Adipose tissue (tissue), 3 donors: ENCODE results near the gene CD82. TPM values are rescaled to one million over a fixed set of nuclear protein-coding genes. Genes with fewer than 3 reads are reported as not detected.

Experiments used
- H3K27ac ChIP-seq: one replicate; pipeline ENCODE4 v1.5.1; 2013; ENCODE audit warnings: low read depth, low read length
- WGBS, 3 donors: extraction: QIAGEN DNeasy Blood & Tissue Kit; methylation state at CpG; one replicate each; pipeline ENCODE4 v1.1.7; 2013; 5-methylcytosine and 5-hydroxymethylcytosine counted together
- polyA plus RNA-seq, 3 donors: library from polyadenylated mRNA; stranded (reverse); fragments of 200-250 nt; gene quantifications; one replicate each; pipeline ENCODE4 v1.2.3, GENCODE V29; 2013
- donor health status: healthy with polysubstance abuse.
- donor health status: Bipolar disorder and iron deficiency.
- donor health status: healthy.

Gene CD82
- polyA plus RNA-seq, 3 donors, result 17.4 to 31.7 (median 30.1) TPM

DNA sequence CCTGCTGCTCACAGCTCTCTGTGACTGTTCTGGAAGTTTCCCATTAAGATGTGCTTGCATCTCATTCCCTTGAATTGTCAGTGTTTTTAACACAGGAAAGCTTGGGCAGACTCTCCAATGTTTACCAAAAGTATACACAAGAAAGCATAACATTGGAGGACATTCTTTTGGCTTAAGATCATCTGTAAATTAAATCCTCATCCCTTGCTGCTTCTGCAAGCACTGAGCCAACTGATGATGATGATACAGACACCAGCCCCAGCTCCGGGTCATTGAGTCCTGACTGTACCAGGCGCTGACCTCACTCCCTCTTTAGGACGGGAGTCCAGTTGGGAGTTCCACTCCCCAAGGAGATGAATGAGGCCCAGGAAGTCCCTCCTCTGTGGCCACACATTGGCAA, 23.8 kb downstream of the CD82 start:
- H3K27ac ChIP-seq, result no peak overlapping the region
- 67 to 96% (median 70%) methylated on average over 3 of the region's 3 CpGs for WGBS, 3 donors

DNA sequence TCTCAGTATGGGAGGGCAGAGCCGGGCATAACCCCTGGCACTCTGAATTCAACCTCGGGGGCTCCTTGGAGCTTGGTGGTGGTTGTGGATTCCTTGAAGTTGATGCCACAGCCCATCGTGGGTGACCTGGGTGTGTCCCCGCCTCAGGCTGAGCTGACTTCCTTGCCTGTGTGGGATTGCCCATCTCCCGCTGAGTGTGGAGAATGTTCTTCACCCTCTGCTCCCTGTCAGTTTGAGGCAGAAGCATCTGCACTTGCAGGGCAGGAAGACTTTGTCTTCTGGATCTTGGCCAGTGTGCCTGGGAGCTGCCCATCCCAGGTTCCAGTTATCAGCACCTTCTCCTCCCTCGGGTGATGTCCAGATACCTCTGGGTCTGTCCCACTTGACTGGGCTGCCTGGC, 25.3 kb downstream of the CD82 start:
- no peak overlapping the region for H3K27ac ChIP-seq
- WGBS, 3 donors, result 58 to 62% (median 58%) methylated on average over 6 of the region's 6 CpGs

DNA sequence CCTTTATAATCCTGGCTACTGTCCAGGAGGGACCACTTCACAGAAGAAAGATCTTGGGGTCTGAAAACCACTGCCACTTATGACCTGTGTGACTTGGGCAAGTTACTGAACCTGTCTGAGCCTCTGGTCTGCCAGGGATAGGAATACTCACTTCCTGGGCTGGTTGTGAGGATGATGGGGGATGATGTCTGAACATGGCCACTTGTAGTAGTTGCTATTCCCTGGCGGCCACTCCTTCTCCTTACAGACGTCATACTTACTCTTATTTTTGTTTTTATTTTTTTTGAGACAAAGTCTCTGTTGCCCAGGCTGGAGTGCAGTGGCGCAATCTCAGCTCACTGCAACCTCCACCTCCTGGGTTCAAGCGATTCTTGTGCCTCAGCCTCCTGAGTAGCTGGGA, 26.1 kb downstream of the CD82 start:
- H3K27ac ChIP-seq, result no peak overlapping the region
- 66 to 91% (median 76%) methylated on average over 4 of the region's 4 CpGs for WGBS, 3 donors

- WGBS, 3 donors, result 51 to 84% (median 52%) methylated on average over 13 of the region's 13 CpGs
- no peak overlapping the region for H3K27ac ChIP-seq
Observed at GRCh38 chr11:44592125-44592940, 26.9 kb downstream of the CD82 start.

DNA sequence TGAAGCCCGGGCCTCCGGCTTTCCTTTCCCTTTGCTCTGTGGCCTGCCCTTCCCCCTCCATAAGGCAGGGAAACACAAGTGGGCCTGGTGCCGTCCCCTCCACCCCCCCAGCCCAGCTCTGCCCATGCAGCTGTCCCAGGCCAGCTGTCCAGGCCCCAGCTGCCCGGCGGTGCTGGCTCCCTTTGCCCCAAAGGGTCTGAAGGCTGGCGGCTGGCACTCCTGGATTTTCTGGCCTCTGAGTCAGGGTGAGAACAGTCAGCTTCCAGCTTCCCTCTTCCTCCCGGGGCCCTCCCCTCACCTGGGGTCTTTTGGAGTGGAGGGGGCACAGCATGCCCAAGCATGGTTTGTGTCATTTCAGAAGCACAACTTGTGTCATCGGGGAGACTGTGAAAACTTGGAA, 27.8 kb downstream of the CD82 start:
- 62 to 71% (median 70%) methylated on average over 8 of the region's 8 CpGs for WGBS, 3 donors
- no peak overlapping the region for H3K27ac ChIP-seq

- WGBS, 3 donors, result 77 to 81% (median 80%) methylated on average over 6 of the region's 6 CpGs
- no peak overlapping the region for H3K27ac ChIP-seq
Observed at GRCh38 chr11:44595006-44595405, 29.5 kb downstream of the CD82 start.

- 49 to 64% (median 55%) methylated on average over 10 of the region's 10 CpGs for WGBS, 3 donors
Observed at GRCh38 chr11:44595964-44596381, 30.5 kb downstream of the CD82 start.

GRCh38 chr11:44596525-44597276, 31.2 kb downstream of the CD82 start:
- no peak overlapping the region for H3K27ac ChIP-seq
- 69 to 88% (median 70%) methylated on average over 13 of the region's 13 CpGs for WGBS, 3 donors

More at GRCh38 chr11:44595964-44596381, 30.5 kb downstream of the CD82 start:
- H3K27ac ChIP-seq, result no peak overlapping the region

GRCh38 chr11:44597358-44598012, 32.0 kb downstream of the CD82 start:
- no peak overlapping the region for H3K27ac ChIP-seq
- 81 to 85% (median 84%) methylated on average over 5 of the region's 5 CpGs for whole genome bisulfite sequencing, 3 donors

GRCh38 chr11:44598831-44599230, 33.4 kb downstream of the CD82 start:
- H3K27ac ChIP-seq, result no peak overlapping the region
- WGBS, 3 donors, result 90 to 100% (median 100%) methylated on average over 1 of the region's 1 CpG

GRCh38 chr11:44600261-44600660, 34.8 kb downstream of the CD82 start:
- WGBS, 3 donors, result 94 to 96% (median 96%) methylated on average over 7 of the region's 7 CpGs
- H3K27ac ChIP-seq, result no peak overlapping the region

- WGBS, 3 donors, result 60 to 87% (median 72%) methylated on average over 10 of the region's 10 CpGs
- H3K27ac ChIP-seq, result no peak overlapping the region
Observed at GRCh38 chr11:44600839-44601383, 35.4 kb downstream of the CD82 start.

GRCh38 chr11:44601471-44602370, 36.3 kb downstream of the CD82 start:
- no peak overlapping the region for H3K27ac ChIP-seq
- 73 to 83% (median 78%) methylated on average over 14 of the region's 14 CpGs for WGBS, 3 donors

- no peak overlapping the region for H3K27ac ChIP-seq
- 51 to 73% (median 64%) methylated on average over 6 of the region's 6 CpGs for WGBS, 3 donors
Observed at GRCh38 chr11:44602891-44603310, 37.4 kb downstream of the CD82 start.

DNA sequence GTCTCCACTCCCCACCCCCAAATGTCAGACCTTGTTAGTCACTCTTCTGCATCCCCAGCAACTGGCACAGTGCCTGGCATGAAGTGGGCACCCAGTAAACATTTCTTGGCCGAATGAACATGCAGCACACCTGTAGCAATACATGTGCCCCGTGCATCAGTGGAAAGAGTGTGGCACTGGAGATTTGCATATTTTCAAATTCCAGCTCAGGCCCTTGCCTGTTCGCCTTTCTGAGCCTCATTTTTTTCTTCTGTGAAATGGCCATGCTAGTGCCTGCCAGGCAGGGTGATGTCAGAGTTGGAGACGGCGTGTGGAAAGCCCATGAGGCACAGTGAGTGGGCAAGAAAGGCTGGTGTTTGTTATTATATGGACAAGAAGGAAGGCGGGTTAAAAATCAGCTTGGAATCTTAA, 38.7 kb downstream of the CD82 start:
- H3K27ac ChIP-seq, result no peak overlapping the region
- 73 to 85% (median 84%) methylated on average over 6 of the region's 6 CpGs for whole genome bisulfite sequencing, 3 donors

DNA sequence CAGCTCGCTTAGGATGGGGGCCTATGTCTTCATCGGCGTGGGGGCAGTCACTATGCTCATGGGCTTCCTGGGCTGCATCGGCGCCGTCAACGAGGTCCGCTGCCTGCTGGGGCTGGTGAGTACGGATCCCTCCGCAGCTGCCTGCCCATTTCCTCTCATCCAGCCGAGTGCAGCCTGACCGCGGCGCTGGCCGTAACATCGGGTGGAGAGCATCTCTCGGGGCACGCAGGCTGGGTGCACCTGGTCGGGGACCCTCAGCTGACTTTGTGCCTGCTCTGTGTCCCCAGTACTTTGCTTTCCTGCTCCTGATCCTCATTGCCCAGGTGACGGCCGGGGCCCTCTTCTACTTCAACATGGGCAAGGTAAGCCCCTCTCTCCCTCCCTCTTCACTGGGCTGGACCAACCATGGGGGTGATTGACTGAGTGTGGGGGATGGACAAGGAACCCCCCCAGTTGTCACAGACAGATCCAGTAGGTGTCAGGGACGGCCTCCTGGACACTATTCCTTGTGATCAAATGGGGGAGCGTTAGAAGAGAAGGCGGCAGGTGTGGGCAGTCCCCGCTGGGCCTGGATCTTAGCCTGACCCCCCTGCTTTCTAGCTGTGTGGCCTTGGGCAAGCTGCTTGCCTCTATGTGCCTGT, 39.7 kb downstream of the CD82 start:
- 89 to 93% (median 92%) methylated on average over 25 of the region's 25 CpGs for WGBS, 3 donors
- no peak overlapping the region for H3K27ac ChIP-seq

DNA sequence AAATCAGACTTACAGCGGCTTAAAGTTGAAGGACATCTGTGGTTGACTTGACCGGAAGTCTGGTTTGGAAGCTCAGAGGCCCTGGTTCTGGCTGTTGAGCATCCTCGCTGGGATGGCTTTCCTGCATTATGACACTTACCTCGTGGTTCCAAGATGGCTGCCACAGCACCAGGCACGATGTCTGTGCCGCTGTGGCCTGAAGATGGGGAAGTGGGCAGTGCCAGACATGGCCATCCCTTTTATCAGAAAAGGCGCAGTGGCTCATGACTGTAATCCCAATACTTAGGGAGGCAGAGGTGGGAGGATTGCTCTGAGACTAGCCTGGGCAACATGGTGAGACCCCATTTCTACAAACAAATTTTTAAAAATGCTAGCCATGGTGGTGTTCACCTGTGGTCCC, 40.5 kb downstream of the CD82 start:
- H3K27ac ChIP-seq, result no peak overlapping the region
- 76 to 92% (median 82%) methylated on average over 7 of the region's 7 CpGs for WGBS, 3 donors
